SK-N-SH (cell line): ENCODE data around the gene ZNF724.

ENCODE experiments used
- JUND ChIP-seq: IDR thresholded peaks from 2 replicates; pipeline ENCODE4 v1.4.0; 2012
- MXI1 ChIP-seq: IDR thresholded peaks from 2 replicates; pipeline ENCODE4 v1.6.1; 2012; ENCODE audit warnings: mild to moderate bottlenecking, low read depth, low read length, improper control_type of control experiment
- POLR2AphosphoS5 ChIP-seq: IDR thresholded peaks from 2 replicates; pipeline ENCODE4 v1.6.1; 2012; ENCODE audit warnings: low read depth, low read length
- TF ChIP-seq, protein P1 (sequence below): fragments of 200-600 bp; sonication (generic); IDR thresholded peaks from 2 replicates; pipeline ENCODE4 v1.6.1; 2017; ENCODE audit warnings: antibody characterized with exemption, mild to moderate bottlenecking, moderate library complexity
- TF ChIP-seq, protein P2 (sequence below): IDR thresholded peaks from 2 replicates; pipeline ENCODE4 v1.4.0; 2012; ENCODE audit warnings: low read depth
- TF ChIP-seq, protein P3 (sequence below): IDR thresholded peaks from 2 replicates; pipeline ENCODE4 v1.6.1; 2012; ENCODE audit warnings: mild to moderate bottlenecking, low read depth, low read length, moderate library complexity

DNA sequence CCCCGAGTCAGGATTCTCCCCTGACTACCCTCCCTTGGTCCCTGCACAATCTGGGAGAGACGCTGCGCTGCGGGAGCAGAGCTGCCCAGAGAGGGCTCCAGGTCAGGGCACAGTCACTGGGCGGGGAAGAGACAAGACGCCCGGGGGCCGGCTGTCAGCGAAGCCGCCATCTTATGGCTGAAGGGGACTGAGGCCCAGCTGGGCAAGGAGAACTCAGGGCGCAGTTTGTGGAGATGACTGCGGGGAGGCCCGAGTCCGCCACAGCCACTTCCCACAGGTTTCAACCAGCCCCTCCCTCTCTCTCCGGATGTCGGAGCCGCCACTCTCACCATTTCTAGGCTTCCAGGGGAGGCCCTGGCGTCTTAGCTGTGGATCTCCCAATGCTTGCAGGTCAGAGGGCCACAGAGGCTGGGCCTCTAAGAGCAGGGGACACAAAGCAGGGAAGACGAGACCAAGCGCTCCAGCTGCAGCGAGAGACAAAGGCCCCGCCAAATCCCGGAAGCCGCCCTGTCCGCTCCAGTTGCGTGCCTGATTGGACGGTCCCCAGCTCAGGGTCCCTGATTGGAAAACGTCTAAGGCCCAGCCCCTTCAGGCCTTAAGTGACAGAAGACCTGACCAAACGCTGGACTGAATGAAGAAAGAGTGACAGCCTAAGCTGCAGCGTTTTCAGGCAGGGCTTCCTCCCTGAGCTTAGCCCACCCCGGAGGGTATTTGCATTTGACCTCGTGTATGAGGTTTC is at the start of gene ZNF724:
- TF ChIP-seq JUND (no peak), MXI1 (peak; percentile 90), POLR2AphosphoS5 (no peak; the same call in 1 of the 2 replicates)
- TF ChIP-seq, protein P1, sequence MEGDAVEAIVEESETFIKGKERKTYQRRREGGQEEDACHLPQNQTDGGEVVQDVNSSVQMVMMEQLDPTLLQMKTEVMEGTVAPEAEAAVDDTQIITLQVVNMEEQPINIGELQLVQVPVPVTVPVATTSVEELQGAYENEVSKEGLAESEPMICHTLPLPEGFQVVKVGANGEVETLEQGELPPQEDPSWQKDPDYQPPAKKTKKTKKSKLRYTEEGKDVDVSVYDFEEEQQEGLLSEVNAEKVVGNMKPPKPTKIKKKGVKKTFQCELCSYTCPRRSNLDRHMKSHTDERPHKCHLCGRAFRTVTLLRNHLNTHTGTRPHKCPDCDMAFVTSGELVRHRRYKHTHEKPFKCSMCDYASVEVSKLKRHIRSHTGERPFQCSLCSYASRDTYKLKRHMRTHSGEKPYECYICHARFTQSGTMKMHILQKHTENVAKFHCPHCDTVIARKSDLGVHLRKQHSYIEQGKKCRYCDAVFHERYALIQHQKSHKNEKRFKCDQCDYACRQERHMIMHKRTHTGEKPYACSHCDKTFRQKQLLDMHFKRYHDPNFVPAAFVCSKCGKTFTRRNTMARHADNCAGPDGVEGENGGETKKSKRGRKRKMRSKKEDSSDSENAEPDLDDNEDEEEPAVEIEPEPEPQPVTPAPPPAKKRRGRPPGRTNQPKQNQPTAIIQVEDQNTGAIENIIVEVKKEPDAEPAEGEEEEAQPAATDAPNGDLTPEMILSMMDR, result no peak
- TF ChIP-seq, protein P2, sequence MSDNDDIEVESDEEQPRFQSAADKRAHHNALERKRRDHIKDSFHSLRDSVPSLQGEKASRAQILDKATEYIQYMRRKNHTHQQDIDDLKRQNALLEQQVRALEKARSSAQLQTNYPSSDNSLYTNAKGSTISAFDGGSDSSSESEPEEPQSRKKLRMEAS, result peak; percentile 69
- TF ChIP-seq, protein P3, sequence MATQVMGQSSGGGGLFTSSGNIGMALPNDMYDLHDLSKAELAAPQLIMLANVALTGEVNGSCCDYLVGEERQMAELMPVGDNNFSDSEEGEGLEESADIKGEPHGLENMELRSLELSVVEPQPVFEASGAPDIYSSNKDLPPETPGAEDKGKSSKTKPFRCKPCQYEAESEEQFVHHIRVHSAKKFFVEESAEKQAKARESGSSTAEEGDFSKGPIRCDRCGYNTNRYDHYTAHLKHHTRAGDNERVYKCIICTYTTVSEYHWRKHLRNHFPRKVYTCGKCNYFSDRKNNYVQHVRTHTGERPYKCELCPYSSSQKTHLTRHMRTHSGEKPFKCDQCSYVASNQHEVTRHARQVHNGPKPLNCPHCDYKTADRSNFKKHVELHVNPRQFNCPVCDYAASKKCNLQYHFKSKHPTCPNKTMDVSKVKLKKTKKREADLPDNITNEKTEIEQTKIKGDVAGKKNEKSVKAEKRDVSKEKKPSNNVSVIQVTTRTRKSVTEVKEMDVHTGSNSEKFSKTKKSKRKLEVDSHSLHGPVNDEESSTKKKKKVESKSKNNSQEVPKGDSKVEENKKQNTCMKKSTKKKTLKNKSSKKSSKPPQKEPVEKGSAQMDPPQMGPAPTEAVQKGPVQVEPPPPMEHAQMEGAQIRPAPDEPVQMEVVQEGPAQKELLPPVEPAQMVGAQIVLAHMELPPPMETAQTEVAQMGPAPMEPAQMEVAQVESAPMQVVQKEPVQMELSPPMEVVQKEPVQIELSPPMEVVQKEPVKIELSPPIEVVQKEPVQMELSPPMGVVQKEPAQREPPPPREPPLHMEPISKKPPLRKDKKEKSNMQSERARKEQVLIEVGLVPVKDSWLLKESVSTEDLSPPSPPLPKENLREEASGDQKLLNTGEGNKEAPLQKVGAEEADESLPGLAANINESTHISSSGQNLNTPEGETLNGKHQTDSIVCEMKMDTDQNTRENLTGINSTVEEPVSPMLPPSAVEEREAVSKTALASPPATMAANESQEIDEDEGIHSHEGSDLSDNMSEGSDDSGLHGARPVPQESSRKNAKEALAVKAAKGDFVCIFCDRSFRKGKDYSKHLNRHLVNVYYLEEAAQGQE, result no peak
